DMS 273 (cell line): ENCODE results near the gene WDR1.
"Not testable (repeated sequence)": the region's sequence is repeated elsewhere in the genome, so short reads cannot be mapped to it uniquely, and the experiment has no call there.

Experiments used
- DNase-seq: peaks from one replicate; lab custom pipeline; 2025; ENCODE audit not compliant: unreplicated experiment; lab: John Stamatoyannopoulos, UW

WDR1 gene

GRCh38 chr4:10131202-10131601, 14.6 kb upstream of the WDR1 start:
- no peak for DNase-seq

GRCh38 chr4:10130178-10130888, 13.7 kb upstream of the WDR1 start:
- DNase-seq: no peak

- peak; percentile 11 for DNase-seq
Measured at GRCh38 chr4:10129196-10130177, 12.9 kb upstream of the WDR1 start.

- DNase-seq: no peak
Measured at GRCh38 chr4:10128761-10129160, 12.2 kb upstream of the WDR1 start.

- DNase-seq: not testable (repeated sequence)
Measured at GRCh38 chr4:10127531-10127930, 10.9 kb upstream of the WDR1 start.

- DNase-seq: no peak
Measured at GRCh38 chr4:10124167-10124930, 7.8 kb upstream of the WDR1 start.

GRCh38 chr4:10123227-10124101, 6.9 kb upstream of the WDR1 start:
- peak; percentile 10 for DNase-seq

- no peak for DNase-seq
Measured at GRCh38 chr4:10122236-10122932, 5.8 kb upstream of the WDR1 start.

- DNase-seq: no peak
Measured at GRCh38 chr4:10121568-10122208, 5.1 kb upstream of the WDR1 start.

GRCh38 chr4:10120943-10121567, 4.5 kb upstream of the WDR1 start:
- no peak for DNase-seq

- DNase-seq: no peak
Measured at GRCh38 chr4:10119773-10120172, 3.2 kb upstream of the WDR1 start.

GRCh38 chr4:10119278-10119677, 2.7 kb upstream of the WDR1 start:
- DNase-seq: no peak

GRCh38 chr4:10118048-10119004, 1.7 kb upstream of the WDR1 start:
- DNase-seq: no peak

GRCh38 chr4:10117359-10118047, 904 bp upstream of the WDR1 start:
- no peak for DNase-seq

GRCh38 chr4:10115797-10116568, 616 bp downstream of the WDR1 start:
- DNase-seq: peak; percentile 53

- no peak for DNase-seq
Measured at GRCh38 chr4:10115271-10115796, 1.3 kb downstream of the WDR1 start.
